ENCODE results near the gene TNKS1BP1.

GRCh38 chr11:57315491-57315890 is 9.3 kb downstream of the TNKS1BP1 start:
- no peak for TF ChIP-seq POLR2A (IDR thresholded peaks at IDR 0.05)
- TF ChIP-seq, protein P1, sequence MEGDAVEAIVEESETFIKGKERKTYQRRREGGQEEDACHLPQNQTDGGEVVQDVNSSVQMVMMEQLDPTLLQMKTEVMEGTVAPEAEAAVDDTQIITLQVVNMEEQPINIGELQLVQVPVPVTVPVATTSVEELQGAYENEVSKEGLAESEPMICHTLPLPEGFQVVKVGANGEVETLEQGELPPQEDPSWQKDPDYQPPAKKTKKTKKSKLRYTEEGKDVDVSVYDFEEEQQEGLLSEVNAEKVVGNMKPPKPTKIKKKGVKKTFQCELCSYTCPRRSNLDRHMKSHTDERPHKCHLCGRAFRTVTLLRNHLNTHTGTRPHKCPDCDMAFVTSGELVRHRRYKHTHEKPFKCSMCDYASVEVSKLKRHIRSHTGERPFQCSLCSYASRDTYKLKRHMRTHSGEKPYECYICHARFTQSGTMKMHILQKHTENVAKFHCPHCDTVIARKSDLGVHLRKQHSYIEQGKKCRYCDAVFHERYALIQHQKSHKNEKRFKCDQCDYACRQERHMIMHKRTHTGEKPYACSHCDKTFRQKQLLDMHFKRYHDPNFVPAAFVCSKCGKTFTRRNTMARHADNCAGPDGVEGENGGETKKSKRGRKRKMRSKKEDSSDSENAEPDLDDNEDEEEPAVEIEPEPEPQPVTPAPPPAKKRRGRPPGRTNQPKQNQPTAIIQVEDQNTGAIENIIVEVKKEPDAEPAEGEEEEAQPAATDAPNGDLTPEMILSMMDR (IDR thresholded peaks at IDR 0.05) = no peak
